Heart left ventricle (tissue), 16 donors: ENCODE measurements around the gene FNTB. TPM values are rescaled to one million over a fixed set of nuclear protein-coding genes. Genes with fewer than 3 reads are reported as not detected.

Experiments used
- ATAC-seq, 4 donors: fragments of 200-7000 bp; cut with Tn5 transposase; one replicate each; pipeline ENCODE4 v1.9.1; 2020 to 2022; ENCODE audit warnings: moderate library complexity in 4 of 4, mild to moderate bottlenecking in 3 of 4, moderate number of reproducible peaks in 1 of 4
- DNase-seq, 5 donors: peaks; one replicate each; pipeline ENCODE4 v3.0.0-alpha.2; 2020
- H3K27ac ChIP-seq, 12 donors: fragments of 200-600 bp; sonication (generic) in 4 of 12; one replicate each; pipeline versions ENCODE4 v1.5.0 to v1.8.0; 2016 to 2022; ENCODE audit warnings: mild to moderate bottlenecking in 2 of 12
- H3K27me3 ChIP-seq, 9 donors: fragments of 200-600 bp; sonication (generic) in 2 of 9; one replicate each; pipeline versions ENCODE4 v1.5.1 to v1.8.0; 2016 to 2022; ENCODE audit warnings: mild to moderate bottlenecking in 3 of 9
- H3K36me3 ChIP-seq, 9 donors: fragments of 200-600 bp; sonication (generic) in 2 of 9; one replicate each; pipeline versions ENCODE4 v1.5.0 to v1.8.0; 2018 to 2022; ENCODE audit warnings: mild to moderate bottlenecking in 2 of 9
- H3K4me1 ChIP-seq, 12 donors: fragments of 200-600 bp; sonication (generic) in 4 of 12; one replicate each; pipeline versions ENCODE4 v1.5.0 to v1.8.0; 2016 to 2022; ENCODE audit warnings: mild to moderate bottlenecking in 3 of 12
- H3K4me3 ChIP-seq, 12 donors: fragments of 200-600 bp; sonication (generic) in 4 of 12; one replicate each; pipeline versions ENCODE4 v1.5.0 to v1.8.0; 2017 to 2022; ENCODE audit warnings: mild to moderate bottlenecking in 9 of 12, moderate library complexity in 4 of 12
- H3K9me3 ChIP-seq, 12 donors: fragments of 200-600 bp; sonication (generic) in 4 of 12; one replicate each; pipeline versions ENCODE4 v1.5.0 to v1.8.0; 2016 to 2022; ENCODE audit warnings: mild to moderate bottlenecking in 1 of 12
- CTCF ChIP-seq, 12 donors: fragments of 200-600 bp; sonication (generic) in 4 of 12; IDR thresholded peaks; one replicate each; pipeline versions ENCODE4 v1.5.0 to v1.8.0; 2018 to 2022; ENCODE audit warnings: antibody characterized with exemption in 12 of 12, mild to moderate bottlenecking in 5 of 12
- POLR2A ChIP-seq, 2 donors: fragments of 450-650 bp; IDR thresholded peaks; one replicate each; pipeline ENCODE4 v1.6.1; 2017; ENCODE audit warnings: antibody characterized with exemption in 2 of 2, mild to moderate bottlenecking in 2 of 2, moderate library complexity in 2 of 2
- WGBS, 4 donors: extraction: QIAGEN DNeasy Blood & Tissue Kit in 2 of 4; methylation state at CpG; one replicate each; pipeline versions ENCODE4 v1.1.5 to v1.1.7; 2013 to 2018; 5-methylcytosine and 5-hydroxymethylcytosine counted together
- intact Hi-C, 10 donors: fragments of 100-400 bp; cut with DNase I; formaldehyde crosslinking; loops; one replicate each; pipeline versions ENCODE4 v1.11.1 to v1.14.2; 2022
- polyA plus RNA-seq, 2 donors: library from polyadenylated mRNA; stranded (reverse); fragments of 200-250 nt; gene quantifications; one replicate each; pipeline ENCODE4 v1.2.3, GENCODE V29; 2013
- total RNA-seq, 9 donors: library from RNA; depleted of rRNA in 2 of 9; stranded (reverse); fragments of >200 nt in 2 of 9; fragmentation: NEBNext Ultra II Directional in 3 of 9; extraction: Animal tissue kit (Norgen Biotek cat#: 25700) in 3 of 9; gene quantifications; one replicate each; pipeline versions ENCODE4 v1.1.0 to v1.2.4, GENCODE V29; 2016 to 2023
- donor health status: ischemic (EF 13 %, LVEDD 7.1; RV severe dilation, severe dysfunction).
- donor health status: healthy with polysubstance abuse.
- donor health status: DM: no; HTN: yes; CAD: no.
- donor health status: DM: no; HTN: no; CAD: no.
- donor health status: ischemic (EF 25% LVEDD 6.9; RV normal size, moderate dysfunction).
- donor health status: ischemic (EF 25% LVEDD 5.7; RV mildly dilated, moderate dysfunction).
- donor health status: healthy.
- donor health status: DM: yes; HTN: yes; CAD: no.
- donor health status: ischemic (EF 35%, LVEDD 5.7; RV mildly dilated, moderate dysfunction).
- donor health status: nonischemic (EF 11% LVEDD 7.7; RV severe dilation, severe dysfunction).
- donor health status: DM: yes; HTN: yes; CAD: no.
- donor health status: PGD.
- donor health status: ischemic (EF 29% LVEDD 5.4; RV normal size, mild dysfunction).
- donor health status: nonischemic (EF 23%, LVEDD 6.1; RV moderate dilation, normal function).

FNTB gene
- total and polyA plus RNA-seq, 11 donors, result 10.5 to 22.5 (median 16.7) TPM

GRCh38 chr14:64946310-64947045 lies 40.2 kb upstream of the FNTB start:
- TF ChIP-seq CTCF (IDR thresholded peaks at IDR 0.05) (no peak), POLR2A (IDR thresholded peaks at IDR 0.05) (no peak)
- Histone ChIP-seq H3K4me3 (no peak overlapping the region), H3K4me1 (peaks cover 0 to 35% (median 12%) of the 10 kb centered on the region in 12 donors), H3K27ac (no peak overlapping the region), H3K27me3 (no peaks in the 10 kb centered on the region), H3K36me3 (peaks cover 0 to 38% (median 10%) of the 10 kb centered on the region in 9 donors), H3K9me3 (no peaks in the 10 kb centered on the region)
- ATAC-seq, result no peak
- intact Hi-C loops, result no loop called here
- DNase-seq, result no peak
- WGBS, 4 donors, result 80 to 93% (median 85%) methylated on average over 6 of the region's 6 CpGs

GRCh38 chr14:64947710-64948611 lies 38.7 kb upstream of the FNTB start:
- H3K27me3 ChIP-seq, result no peaks in the 10 kb centered on the region
- H3K9me3 ChIP-seq, result no peaks in the 10 kb centered on the region
- H3K27ac ChIP-seq, result peak overlapping the region in 8 of 12 donors; percentile 32 to 99 (median 87)
- H3K36me3 ChIP-seq, result peaks cover 0 to 29% (median 9%) of the 10 kb centered on the region in 9 donors
- TF ChIP-seq POLR2A (IDR thresholded peaks at IDR 0.05) (no peak), CTCF (IDR thresholded peaks at IDR 0.05) (no peak)
- no peak overlapping the region for H3K4me3 ChIP-seq
- DNase-seq (peak in 4 of 5 donors; percentile 42 to 84 (median 56)), ATAC-seq (peak in 3 of 4 donors; percentile 10 to 44 (median 37))
- WGBS, 4 donors, result 82 to 86% (median 84%) methylated on average over 23 to 28 of the region's 28 CpGs
- intact Hi-C loops, result no loop called here
- H3K4me1 ChIP-seq, result peaks cover 0 to 49% (median 20%) of the 10 kb centered on the region in 12 donors

GRCh38 chr14:64948612-64949210 lies 38.0 kb upstream of the FNTB start:
- peaks cover 0 to 56% (median 20%) of the 10 kb centered on the region in 12 donors for H3K4me1 ChIP-seq
- ATAC-seq, result peak in 1 of 4 donors; percentile 1
- no peaks in the 10 kb centered on the region for H3K9me3 ChIP-seq
- 70 to 93% (median 87%) methylated on average over 7 to 8 of the region's 8 CpGs for WGBS, 4 donors
- H3K36me3 ChIP-seq, result peaks cover 0 to 24% (median 9%) of the 10 kb centered on the region in 9 donors
- no peak for DNase-seq
- peak overlapping the region in 8 of 12 donors; percentile 32 to 99 (median 87) for H3K27ac ChIP-seq
- H3K27me3 ChIP-seq, result no peaks in the 10 kb centered on the region
- no peak for TF ChIP-seq CTCF (IDR thresholded peaks at IDR 0.05)
- TF ChIP-seq POLR2A (IDR thresholded peaks at IDR 0.05), result no peak
- intact Hi-C loops, result no loop called here
- H3K4me3 ChIP-seq, result no peak overlapping the region
